H9 (cell line): ENCODE measurements around the gene REC114. TPM values are rescaled to one million over a fixed set of nuclear protein-coding genes. Genes with fewer than 3 reads are reported as not detected.

Experiments
- DNase-seq: peaks from one replicate; pipeline ENCODE4 v3.0.0-alpha.2; 2017
- H2AFZ ChIP-seq: one replicate; pipeline ENCODE4 v1.6.1; 2013; ENCODE audit warnings: mild to moderate bottlenecking, low read length, control low read depth, moderate library complexity
- H2AK5ac ChIP-seq: 2 replicates; pipeline ENCODE4 v1.6.1; 2013; ENCODE audit warnings: low read length, control low read depth, mixed read lengths; ENCODE audit not compliant: insufficient read length
- H2BK120ac ChIP-seq: one replicate; pipeline ENCODE4 v1.6.1; 2013; ENCODE audit warnings: low read depth, mild to moderate bottlenecking, low read length, control low read depth, inconsistent platforms; ENCODE audit not compliant: poor library complexity, severe bottlenecking
- H2BK12ac ChIP-seq: 2 replicates; pipeline ENCODE4 v1.6.1; 2013; ENCODE audit warnings: low read length, control low read depth, mixed read lengths, low read depth; ENCODE audit not compliant: insufficient read length
- H2BK15ac ChIP-seq: 2 replicates; pipeline ENCODE4 v1.6.1; 2013; ENCODE audit warnings: low read depth, low read length, control low read depth
- H2BK20ac ChIP-seq: one replicate; pipeline ENCODE4 v1.6.1; 2013; ENCODE audit warnings: low read depth, mild to moderate bottlenecking, low read length, control low read depth, inconsistent platforms; ENCODE audit not compliant: poor library complexity, severe bottlenecking
- H2BK5ac ChIP-seq: 2 replicates; pipeline ENCODE4 v1.6.1; 2013; ENCODE audit warnings: low read length, control low read depth, mixed read lengths; ENCODE audit not compliant: insufficient read length
- H3K14ac ChIP-seq: 2 replicates; pipeline ENCODE4 v1.6.1; 2013; ENCODE audit warnings: low read length, control low read depth; ENCODE audit not compliant: insufficient read depth
- H3K18ac ChIP-seq: 2 replicates; pipeline ENCODE4 v1.6.1; 2013; ENCODE audit warnings: low read depth, mild to moderate bottlenecking, mixed read lengths, low read length, control low read depth; ENCODE audit not compliant: insufficient read length
- H3K23ac ChIP-seq: 2 replicates; pipeline ENCODE4 v1.6.1; 2013; ENCODE audit warnings: low read length, control low read depth, mixed read lengths, low read depth; ENCODE audit not compliant: insufficient read length
- H3K23me2 ChIP-seq: 2 replicates; pipeline ENCODE4 v1.6.1; 2013; ENCODE audit warnings: low read depth, mild to moderate bottlenecking, mixed read lengths, low read length, control low read depth; ENCODE audit not compliant: insufficient read length, poor library complexity, severe bottlenecking
- H3K27ac ChIP-seq: 2 replicates; pipeline ENCODE4 v1.5.1; 2013; ENCODE audit warnings: low read length, control low read depth, mixed read lengths, low read depth; ENCODE audit not compliant: insufficient read length
- H3K27me3 ChIP-seq: 2 replicates; pipeline ENCODE4 v1.6.1; 2013; ENCODE audit warnings: low read length, control low read depth, inconsistent platforms; ENCODE audit not compliant: insufficient read depth
- H3K4ac ChIP-seq: 2 replicates; pipeline ENCODE4 v1.6.1; 2013; ENCODE audit warnings: low read depth, mild to moderate bottlenecking, control low read depth, inconsistent platforms, low read length, moderate library complexity
- H3K4me1 ChIP-seq: 2 replicates; pipeline ENCODE4 v1.6.1; 2013; ENCODE audit warnings: low read length, control low read depth, inconsistent platforms; ENCODE audit not compliant: insufficient read depth
- H3K4me2 ChIP-seq: 2 replicates; pipeline ENCODE4 v1.6.1; 2013; ENCODE audit warnings: low read length, control low read depth, mixed read lengths; ENCODE audit not compliant: insufficient read length, insufficient read depth
- H3K56ac ChIP-seq: 2 replicates; pipeline ENCODE4 v1.6.1; 2013; ENCODE audit warnings: low read depth, mild to moderate bottlenecking, mixed read lengths, low read length, control low read depth; ENCODE audit not compliant: insufficient read length
- H3K79me1 ChIP-seq: 2 replicates; pipeline ENCODE4 v1.6.1; 2013; ENCODE audit warnings: low read depth, mild to moderate bottlenecking, moderate library complexity, low read length, control low read depth, inconsistent platforms; ENCODE audit not compliant: insufficient read depth, poor library complexity, severe bottlenecking
- H3K79me2 ChIP-seq: 2 replicates; pipeline ENCODE4 v1.6.1; 2013; ENCODE audit warnings: low read length, control low read depth, inconsistent platforms; ENCODE audit not compliant: insufficient read depth
- H3K9ac ChIP-seq: 2 replicates; pipeline ENCODE4 v1.6.1; 2013; ENCODE audit warnings: low read length, control low read depth, mixed read lengths; ENCODE audit not compliant: insufficient read length; ENCODE audit errors: extremely low read depth
- H3K9me3 ChIP-seq: one replicate; pipeline ENCODE4 v1.6.1; 2013; ENCODE audit warnings: low read depth, low read length, inconsistent platforms; ENCODE audit not compliant: control insufficient read depth
- H3T11ph ChIP-seq: one replicate; pipeline ENCODE4 v1.6.1; 2013; ENCODE audit warnings: mild to moderate bottlenecking, low read length, control low read depth, inconsistent platforms
- H4K20me1 ChIP-seq: one replicate; pipeline ENCODE4 v1.6.1; 2013; ENCODE audit not compliant: control insufficient read depth, insufficient read length, insufficient read depth
- H4K5ac ChIP-seq: 2 replicates; pipeline ENCODE4 v1.6.1; 2013; ENCODE audit warnings: low read depth, mild to moderate bottlenecking, mixed read lengths, low read length, control low read depth; ENCODE audit not compliant: insufficient read length
- H4K8ac ChIP-seq: replicated peaks from 2 replicates; pipeline ENCODE4 v1.6.1; 2013; ENCODE audit warnings: low read length, control low read depth, mixed read lengths, low read depth; ENCODE audit not compliant: insufficient read length
- H4K91ac ChIP-seq: 2 replicates; pipeline ENCODE4 v1.6.1; 2013; ENCODE audit warnings: low read depth, mild to moderate bottlenecking, moderate library complexity, mixed read lengths, low read length, control low read depth; ENCODE audit not compliant: insufficient read length
- H3K27ac Mint-ChIP-seq, 3 experiments: 2 replicates in 2 of 3; 3 replicates in 1 of 3; pipeline ENCODE4 v1.8.0; 2020 to 2021; ENCODE audit warnings: mixed read lengths in 3 of 3, mild to moderate bottlenecking in 1 of 3, moderate library complexity in 1 of 3
- H3K27me3 Mint-ChIP-seq: 2 replicates; pipeline ENCODE4 v1.8.0; 2021; ENCODE audit warnings: low read depth, mild to moderate bottlenecking, moderate library complexity, mixed read lengths
- H3K36me3 Mint-ChIP-seq, 3 experiments: 2 replicates in 2 of 3; 3 replicates in 1 of 3; pipeline ENCODE4 v1.8.0; 2020 to 2021; ENCODE audit warnings: low read depth in 3 of 3, mixed read lengths in 3 of 3; ENCODE audit not compliant: insufficient read depth in 1 of 3
- H3K4me1 Mint-ChIP-seq, 2 experiments: 2 replicates each; pipeline ENCODE4 v1.8.0; 2020; ENCODE audit warnings: mixed read lengths in 2 of 2
- H3K4me3 Mint-ChIP-seq, 2 experiments: 2 replicates in 1 of 2; 3 replicates in 1 of 2; pipeline ENCODE4 v1.8.0; 2020 to 2021; ENCODE audit warnings: mild to moderate bottlenecking in 2 of 2, mixed read lengths in 2 of 2, moderate library complexity in 1 of 2
- H3K9me3 Mint-ChIP-seq, 2 experiments: 2 replicates in 1 of 2; 3 replicates in 1 of 2; pipeline ENCODE4 v1.8.0; 2020; ENCODE audit warnings: mild to moderate bottlenecking in 2 of 2, mixed read lengths in 2 of 2, moderate library complexity in 1 of 2
- total RNA-seq: library from RNA; stranded (reverse); gene quantifications from 2 replicates; pipeline ENCODE4 v1.2.1, GENCODE V29; 2021
- TF ChIP-seq, protein P1 (sequence below): fragments of 200-600 bp; sonication (generic); conservative IDR thresholded peaks from 3 replicates; pipeline ENCODE4 v1.8.0; 2021; ENCODE audit warnings: antibody characterized with exemption, mild to moderate bottlenecking

REC114 gene
- total RNA-seq, 1 experiment from 2014 or later, result not detected

DNA sequence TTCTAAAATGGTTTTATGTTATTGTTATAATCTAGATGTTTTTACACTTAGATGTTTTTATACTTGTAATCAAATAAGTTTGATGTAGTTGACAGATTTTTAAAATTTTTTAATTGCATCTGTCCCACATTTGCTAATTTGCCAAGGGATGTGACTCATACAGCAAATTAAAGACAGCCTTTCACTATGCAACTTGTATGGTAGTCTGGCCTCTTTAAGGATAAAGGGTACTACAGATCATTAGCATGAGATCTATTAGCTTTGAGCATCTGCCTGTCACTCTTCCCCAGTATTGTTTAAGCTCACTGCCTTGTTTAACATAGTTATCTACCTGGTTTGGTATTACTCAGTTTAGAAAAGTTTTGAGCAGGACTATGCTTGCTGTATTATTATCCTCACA is 107.2 kb downstream of the REC114 start:
- Histone ChIP-seq H3K4ac (no peak overlapping the region), H4K91ac (no peak overlapping the region), H3K9me3 (no peaks in the 10 kb centered on the region), H2BK12ac (no peak overlapping the region), H2BK15ac (no peak overlapping the region), H2BK120ac (no peak overlapping the region), H4K5ac (no peak overlapping the region), H3T11ph (no peak overlapping the region), H3K27ac (no peak overlapping the region), H2AFZ (no peak overlapping the region), H3K23me2 (no peaks in the 10 kb centered on the region), H2AK5ac (no peak overlapping the region), H3K9ac (no peak overlapping the region), H3K18ac (no peak overlapping the region), H3K27me3 (no peaks in the 10 kb centered on the region), H3K56ac (no peak overlapping the region), H4K20me1 (peaks cover 1% of the 10 kb centered on the region), H4K8ac (no peak overlapping the region), H2BK5ac (no peak overlapping the region), H3K14ac (no peak overlapping the region), H3K79me1 (no peaks in the 10 kb centered on the region), H2BK20ac (no peak overlapping the region), H3K23ac (no peak overlapping the region), H3K79me2 (no peaks in the 10 kb centered on the region), H3K4me2 (no peak overlapping the region), H3K4me1 (peaks cover 8% of the 10 kb centered on the region)
- TF ChIP-seq, protein P1, sequence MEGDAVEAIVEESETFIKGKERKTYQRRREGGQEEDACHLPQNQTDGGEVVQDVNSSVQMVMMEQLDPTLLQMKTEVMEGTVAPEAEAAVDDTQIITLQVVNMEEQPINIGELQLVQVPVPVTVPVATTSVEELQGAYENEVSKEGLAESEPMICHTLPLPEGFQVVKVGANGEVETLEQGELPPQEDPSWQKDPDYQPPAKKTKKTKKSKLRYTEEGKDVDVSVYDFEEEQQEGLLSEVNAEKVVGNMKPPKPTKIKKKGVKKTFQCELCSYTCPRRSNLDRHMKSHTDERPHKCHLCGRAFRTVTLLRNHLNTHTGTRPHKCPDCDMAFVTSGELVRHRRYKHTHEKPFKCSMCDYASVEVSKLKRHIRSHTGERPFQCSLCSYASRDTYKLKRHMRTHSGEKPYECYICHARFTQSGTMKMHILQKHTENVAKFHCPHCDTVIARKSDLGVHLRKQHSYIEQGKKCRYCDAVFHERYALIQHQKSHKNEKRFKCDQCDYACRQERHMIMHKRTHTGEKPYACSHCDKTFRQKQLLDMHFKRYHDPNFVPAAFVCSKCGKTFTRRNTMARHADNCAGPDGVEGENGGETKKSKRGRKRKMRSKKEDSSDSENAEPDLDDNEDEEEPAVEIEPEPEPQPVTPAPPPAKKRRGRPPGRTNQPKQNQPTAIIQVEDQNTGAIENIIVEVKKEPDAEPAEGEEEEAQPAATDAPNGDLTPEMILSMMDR, result no peak
- H3K4me3 Mint-ChIP-seq, result no peak overlapping the region
- H3K36me3 Mint-ChIP-seq, result no peaks in the 10 kb centered on the region
- no peaks in the 10 kb centered on the region for H3K27me3 Mint-ChIP-seq
- no peak for DNase-seq
- no peaks in the 10 kb centered on the region for H3K9me3 Mint-ChIP-seq
- H3K27ac Mint-ChIP-seq, result no peak overlapping the region
- H3K4me1 Mint-ChIP-seq, result peaks cover 17 to 18% of the 10 kb centered on the region in 2 experiments
